ENCODE data around the gene FAM221B.

The FAM221B gene

DNA sequence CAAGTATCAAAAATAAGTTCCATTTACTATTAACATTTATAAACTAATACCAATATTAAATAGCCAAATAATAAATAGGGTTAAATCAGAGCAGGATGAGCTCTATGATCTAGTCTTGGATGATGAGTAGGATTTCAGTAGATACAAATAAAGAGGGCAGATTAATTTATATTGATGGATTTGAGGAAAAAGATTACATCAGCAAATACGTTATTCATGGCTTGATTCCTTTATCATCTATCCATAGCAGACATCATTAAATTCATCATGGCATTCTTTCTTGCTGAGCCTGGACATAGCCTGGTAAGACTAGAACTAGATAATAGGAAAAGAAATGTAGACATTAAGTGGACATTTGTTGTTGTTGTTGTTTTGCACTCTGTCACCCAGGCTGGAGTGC lies 61.1 kb downstream of the FAM221B start:
- no peaks in the 10 kb centered on the region for H3K9me3 Mint-ChIP-seq
- ATAC-seq: no peak
- H3K4me3 Mint-ChIP-seq: no peak overlapping the region
- H3K27ac Mint-ChIP-seq: no peak overlapping the region
- peaks cover 4% of the 10 kb centered on the region for H3K4me1 Mint-ChIP-seq
- no peak for DNase-seq (ENCODE audit: low spot score in 2 of 2)
- H3K36me3 Mint-ChIP-seq: peaks cover 6% of the 10 kb centered on the region

DNA sequence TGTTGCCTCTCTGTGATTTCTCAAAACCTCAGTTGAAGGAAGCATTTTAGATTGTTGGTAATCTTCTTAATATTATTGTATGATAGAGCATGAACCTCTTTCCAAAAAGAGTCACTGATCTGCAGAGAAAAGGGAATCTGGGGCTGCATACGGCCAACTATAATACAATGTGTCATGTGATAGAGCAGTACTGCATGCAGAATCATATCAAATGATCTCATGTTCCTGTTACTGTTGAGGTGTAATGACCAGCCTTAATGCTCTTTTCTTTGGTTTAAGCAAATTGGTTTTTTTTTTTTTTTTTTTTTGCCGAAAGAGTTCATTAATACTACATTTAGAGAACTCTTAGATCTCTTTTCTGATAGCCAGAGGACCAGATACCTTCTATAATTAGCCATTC lies 61.5 kb downstream of the FAM221B start:
- no peaks in the 10 kb centered on the region for H3K9me3 Mint-ChIP-seq
- H3K4me1 Mint-ChIP-seq: peaks cover 4% of the 10 kb centered on the region
- ATAC-seq (no peak), DNase-seq (ENCODE audit: low spot score in 2 of 2) (no peak)
- H3K4me3 Mint-ChIP-seq: no peak overlapping the region
- peaks cover 6% of the 10 kb centered on the region for H3K36me3 Mint-ChIP-seq
- no peak overlapping the region for H3K27ac Mint-ChIP-seq

All from stimulated activated effector memory CD8-positive, alpha-beta T cell treated with anti-CD3 and anti-CD28 coated beads, Interleukin-12 subunit alpha, Interleukin-12 subunit beta, amount 100 ng/mL, for 72 hours (primary cell).